Ovary (tissue), 3 donors: ENCODE results near the gene PHPT1.
"Not testable (repeated sequence)": the region's sequence is repeated elsewhere in the genome, so short reads cannot be mapped to it uniquely, and the experiment has no call there.

Source experiments
- CTCF ChIP-seq, 3 donors: fragments of 450-650 bp in 2 of 3; fragments of 200-600 bp in 1 of 3; IDR thresholded peaks; one replicate each; pipeline versions ENCODE4 v1.5.1 to v1.8.0; 2016 to 2022; ENCODE audit warnings: antibody characterized with exemption in 3 of 3, mild to moderate bottlenecking in 1 of 3
- EP300 ChIP-seq: sonication (generic); formaldehyde crosslinking; IDR thresholded peaks from one replicate; pipeline ENCODE4 v1.6.1; 2017; ENCODE audit warnings: antibody characterized with exemption
- POLR2A ChIP-seq: fragments of 450-650 bp; IDR thresholded peaks from one replicate; pipeline ENCODE4 v1.6.1; 2017; ENCODE audit warnings: antibody characterized with exemption, mild to moderate bottlenecking, moderate library complexity
- donor health status: DM: no; HTN: no; CAD: no.

GRCh38 chr9:136833381-136834048 is 15.7 kb upstream of the PHPT1 start:
- TF ChIP-seq CTCF (IDR thresholded peaks at IDR 0.05); EP300; POLR2A: not testable (repeated sequence)
